CD8-positive, alpha-beta memory T cell (primary cell): ENCODE results near the gene VPS39. TPM values are rescaled to one million over a fixed set of nuclear protein-coding genes. Genes with fewer than 3 reads are reported as not detected.

Source experiments
- CTCF ChIA-PET: fragments of 350-600 bp; sonication (Branson Sonifier 250); formaldehyde crosslinking; loops from one replicate; lab custom pipeline; 2021; ENCODE audit warnings: antibody characterized with exemption; lab: Charles Lee
- POLR2A ChIA-PET: fragments of 350-600 bp; sonication (Branson Sonifier 250); formaldehyde crosslinking; loops from one replicate; lab custom pipeline; 2021; ENCODE audit warnings: antibody characterized with exemption; lab: Charles Lee
- DNase-seq, 5 donors: peaks; one replicate each; pipeline versions ENCODE4 v3.0.0 to v3.0.0-alpha.2; 2020 to 2022; ENCODE audit warnings: mixed read lengths in 1 of 5
- H3K27ac ChIP-seq: one replicate; pipeline ENCODE4 v1.7.0; 2013; ENCODE audit warnings: low read depth, mild to moderate bottlenecking, low read length, moderate library complexity
- H3K27me3 ChIP-seq: 2 replicates; pipeline ENCODE4 v1.7.0; 2013; ENCODE audit warnings: low read length, mild to moderate bottlenecking; ENCODE audit not compliant: insufficient read depth, poor library complexity, severe bottlenecking
- H3K36me3 ChIP-seq: 2 replicates; pipeline ENCODE4 v1.7.0; 2013; ENCODE audit warnings: mild to moderate bottlenecking, low read length, moderate library complexity; ENCODE audit not compliant: insufficient read depth
- H3K4me1 ChIP-seq: 2 replicates; pipeline ENCODE4 v1.7.0; 2013; ENCODE audit warnings: mild to moderate bottlenecking, low read length, moderate library complexity; ENCODE audit not compliant: insufficient read depth
- H3K4me3 ChIP-seq: 2 replicates; pipeline ENCODE4 v1.7.0; 2013; ENCODE audit warnings: mild to moderate bottlenecking, low read length
- H3K9me3 ChIP-seq: 2 replicates; pipeline ENCODE4 v1.7.0; 2013; ENCODE audit warnings: mild to moderate bottlenecking, low read length
- H3K27ac Mint-ChIP-seq, 8 donors: one replicate each; pipeline ENCODE4 v1.8.0; 2020 to 2021; ENCODE audit warnings: mixed read lengths in 8 of 8, mild to moderate bottlenecking in 6 of 8, inconsistent platforms in 3 of 8, moderate library complexity in 3 of 8
- H3K27me3 Mint-ChIP-seq, 2 donors: one replicate each; pipeline ENCODE4 v1.8.0; 2020 to 2021; ENCODE audit warnings: mixed read lengths in 2 of 2, mild to moderate bottlenecking in 1 of 2, moderate library complexity in 1 of 2
- H3K36me3 Mint-ChIP-seq, 3 donors: one replicate each; pipeline ENCODE4 v1.8.0; 2020 to 2021; ENCODE audit warnings: mixed read lengths in 3 of 3, inconsistent platforms in 1 of 3, mild to moderate bottlenecking in 1 of 3
- H3K4me1 Mint-ChIP-seq, 3 donors: one replicate each; pipeline ENCODE4 v1.8.0; 2020 to 2021; ENCODE audit warnings: mixed read lengths in 3 of 3, inconsistent platforms in 1 of 3, mild to moderate bottlenecking in 1 of 3
- H3K4me3 Mint-ChIP-seq, 7 donors: one replicate each; pipeline ENCODE4 v1.8.0; 2020 to 2021; ENCODE audit warnings: mixed read lengths in 7 of 7, mild to moderate bottlenecking in 6 of 7, moderate library complexity in 4 of 7, inconsistent platforms in 2 of 7
- H3K9me3 Mint-ChIP-seq, 5 donors: one replicate each; pipeline ENCODE4 v1.8.0; 2020 to 2022; ENCODE audit warnings: mixed read lengths in 5 of 5, mild to moderate bottlenecking in 3 of 5, moderate library complexity in 2 of 5, inconsistent platforms in 1 of 5
- polyA plus RNA-seq: library from polyadenylated mRNA; unstranded; fragments of 300-500 nt; fragmentation: Illumina TruSeq; gene quantifications from one replicate; pipeline ENCODE4 v1.2.3, GENCODE V29; 2021
- total RNA-seq, 2 experiments: library from RNA; stranded (reverse); gene quantifications; one replicate each; pipeline ENCODE4 v1.2.3, GENCODE V29; 2021

The VPS39 gene
- total and polyA plus RNA-seq, 3 experiments from 2014 or later = 39.2 to 49.2 (median 45.5) TPM

GRCh38 chr15:42182328-42182886 is 25.7 kb downstream of the VPS39 start:
- no peak for DNase-seq
- Histone ChIP-seq H3K4me1 (no peaks in the 10 kb centered on the region), H3K4me3 (no peak overlapping the region), H3K9me3 (no peaks in the 10 kb centered on the region), H3K36me3 (peaks cover 52% of the 10 kb centered on the region), H3K27me3 (no peaks in the 10 kb centered on the region), H3K27ac (no peak overlapping the region)
- CTCF ChIA-PET = no interaction called here
- POLR2A ChIA-PET = no interaction called here
- Mint-ChIP-seq H3K9me3 (no peaks in the 10 kb centered on the region), H3K27me3 (no peaks in the 10 kb centered on the region), H3K27ac (peak overlapping the region in 1 of 8 donors; percentile 60), H3K4me1 (no peaks in the 10 kb centered on the region), H3K36me3 (peaks cover 20 to 87% (median 36%) of the 10 kb centered on the region in 3 donors), H3K4me3 (no peak overlapping the region)

- POLR2A ChIA-PET = no interaction called here
- H3K9me3 ChIP-seq = no peaks in the 10 kb centered on the region
- CTCF ChIA-PET = no interaction called here
- H3K4me3 Mint-ChIP-seq = no peak overlapping the region
- no peak overlapping the region for H3K27ac ChIP-seq
- peaks cover 8 to 84% (median 24%) of the 10 kb centered on the region in 3 donors for H3K36me3 Mint-ChIP-seq
- H3K9me3 Mint-ChIP-seq = no peaks in the 10 kb centered on the region
- no peaks in the 10 kb centered on the region for H3K27me3 Mint-ChIP-seq
- H3K27ac Mint-ChIP-seq = peak overlapping the region in 1 of 8 donors; percentile 17
- no peak overlapping the region for H3K4me3 ChIP-seq
- H3K4me1 Mint-ChIP-seq = peaks cover 0 to 2% (median 0%) of the 10 kb centered on the region in 3 donors
- no peaks in the 10 kb centered on the region for H3K4me1 ChIP-seq
- peaks cover 39% of the 10 kb centered on the region for H3K36me3 ChIP-seq
- no peak for DNase-seq
- H3K27me3 ChIP-seq = no peaks in the 10 kb centered on the region
Measured at GRCh38 chr15:42178056-42178455, 30.0 kb downstream of the VPS39 start.

GRCh38 chr15:42175671-42176070 is 32.4 kb downstream of the VPS39 start:
- peaks cover 51% of the 10 kb centered on the region for H3K36me3 ChIP-seq
- no peak for DNase-seq
- H3K4me3 Mint-ChIP-seq = no peak overlapping the region
- peaks cover 0 to 8% (median 7%) of the 10 kb centered on the region in 3 donors for H3K4me1 Mint-ChIP-seq
- no peak overlapping the region for H3K4me3 ChIP-seq
- CTCF ChIA-PET = no interaction called here
- H3K27me3 ChIP-seq = no peaks in the 10 kb centered on the region
- H3K9me3 ChIP-seq = no peaks in the 10 kb centered on the region
- peak overlapping the region in 2 of 8 donors; percentile 15 to 30 for H3K27ac Mint-ChIP-seq
- no peaks in the 10 kb centered on the region for H3K27me3 Mint-ChIP-seq
- peaks cover 16 to 87% (median 28%) of the 10 kb centered on the region in 3 donors for H3K36me3 Mint-ChIP-seq
- POLR2A ChIA-PET = no interaction called here
- H3K9me3 Mint-ChIP-seq = no peaks in the 10 kb centered on the region
- no peak overlapping the region for H3K27ac ChIP-seq
- no peaks in the 10 kb centered on the region for H3K4me1 ChIP-seq

GRCh38 chr15:42172475-42172874 is 35.6 kb downstream of the VPS39 start:
- no peak overlapping the region for H3K27ac ChIP-seq
- H3K36me3 Mint-ChIP-seq = peaks cover 9 to 89% (median 31%) of the 10 kb centered on the region in 3 donors
- ChIA-PET CTCF (no interaction called here), POLR2A (no interaction called here)
- no peaks in the 10 kb centered on the region for H3K4me1 ChIP-seq
- H3K9me3 ChIP-seq = no peaks in the 10 kb centered on the region
- H3K27me3 Mint-ChIP-seq = no peaks in the 10 kb centered on the region
- peak overlapping the region in 3 of 8 donors; percentile 27 to 68 (median 56) for H3K27ac Mint-ChIP-seq
- no peaks in the 10 kb centered on the region for H3K27me3 ChIP-seq
- H3K4me3 Mint-ChIP-seq = no peak overlapping the region
- DNase-seq = no peak
- no peaks in the 10 kb centered on the region for H3K9me3 Mint-ChIP-seq
- H3K4me1 Mint-ChIP-seq = peaks cover 0 to 8% (median 7%) of the 10 kb centered on the region in 3 donors
- H3K36me3 ChIP-seq = peaks cover 58% of the 10 kb centered on the region
- no peak overlapping the region for H3K4me3 ChIP-seq

GRCh38 chr15:42171795-42172194 is 36.3 kb downstream of the VPS39 start:
- Histone ChIP-seq H3K27me3 (no peaks in the 10 kb centered on the region), H3K4me3 (no peak overlapping the region), H3K4me1 (no peaks in the 10 kb centered on the region), H3K36me3 (peaks cover 60% of the 10 kb centered on the region), H3K27ac (no peak overlapping the region), H3K9me3 (no peaks in the 10 kb centered on the region)
- no peak for DNase-seq
- H3K4me3 Mint-ChIP-seq = no peak overlapping the region
- CTCF ChIA-PET = no interaction called here
- H3K27me3 Mint-ChIP-seq = no peaks in the 10 kb centered on the region
- H3K36me3 Mint-ChIP-seq = peaks cover 9 to 89% (median 35%) of the 10 kb centered on the region in 3 donors
- POLR2A ChIA-PET = no interaction called here
- peak overlapping the region in 6 of 8 donors; percentile 27 to 93 (median 57) for H3K27ac Mint-ChIP-seq
- H3K4me1 Mint-ChIP-seq = peaks cover 0 to 8% (median 5%) of the 10 kb centered on the region in 3 donors
- no peaks in the 10 kb centered on the region for H3K9me3 Mint-ChIP-seq

- POLR2A ChIA-PET = no interaction called here
- no peaks in the 10 kb centered on the region for H3K9me3 Mint-ChIP-seq
Measured at GRCh38 chr15:42171122-42171521, 37.0 kb downstream of the VPS39 start.

GRCh38 chr15:42166225-42166940 is 41.7 kb downstream of the VPS39 start:
- no peak overlapping the region for H3K4me3 Mint-ChIP-seq
- H3K9me3 ChIP-seq = no peaks in the 10 kb centered on the region
- H3K4me1 Mint-ChIP-seq = peaks cover 0 to under 1% (median under 1%) of the 10 kb centered on the region in 3 donors
- no peak overlapping the region for H3K4me3 ChIP-seq
- H3K27me3 Mint-ChIP-seq = no peaks in the 10 kb centered on the region
- peaks cover 8 to 94% (median 37%) of the 10 kb centered on the region in 3 donors for H3K36me3 Mint-ChIP-seq
- peaks cover 84% of the 10 kb centered on the region for H3K36me3 ChIP-seq
- CTCF ChIA-PET = no interaction called here
- POLR2A ChIA-PET = no interaction called here
- H3K27me3 ChIP-seq = no peaks in the 10 kb centered on the region
- no peak for DNase-seq
- H3K27ac ChIP-seq = no peak overlapping the region
- no peaks in the 10 kb centered on the region for H3K9me3 Mint-ChIP-seq
- peak overlapping the region in 2 of 8 donors; percentile 29 to 71 for H3K27ac Mint-ChIP-seq
- H3K4me1 ChIP-seq = no peaks in the 10 kb centered on the region

More at GRCh38 chr15:42171122-42171521, 37.0 kb downstream of the VPS39 start:
- peaks cover 67% of the 10 kb centered on the region for H3K36me3 ChIP-seq
- H3K4me3 ChIP-seq = no peak overlapping the region
- peaks cover 0 to 8% (median 5%) of the 10 kb centered on the region in 3 donors for H3K4me1 Mint-ChIP-seq
- peak overlapping the region in 3 of 8 donors; percentile 17 to 93 (median 76) for H3K27ac Mint-ChIP-seq
- no peaks in the 10 kb centered on the region for H3K9me3 ChIP-seq
- no peaks in the 10 kb centered on the region for H3K27me3 Mint-ChIP-seq
- no peak for DNase-seq
- no peak overlapping the region for H3K4me3 Mint-ChIP-seq
- no peaks in the 10 kb centered on the region for H3K27me3 ChIP-seq
- H3K27ac ChIP-seq = no peak overlapping the region
- CTCF ChIA-PET = no interaction called here
- H3K4me1 ChIP-seq = no peaks in the 10 kb centered on the region
- H3K36me3 Mint-ChIP-seq = peaks cover 9 to 91% (median 35%) of the 10 kb centered on the region in 3 donors

GRCh38 chr15:42165106-42165505 is 43.0 kb downstream of the VPS39 start:
- Histone ChIP-seq H3K4me3 (no peak overlapping the region), H3K36me3 (peaks cover 86% of the 10 kb centered on the region), H3K9me3 (no peaks in the 10 kb centered on the region), H3K27me3 (no peaks in the 10 kb centered on the region), H3K27ac (no peak overlapping the region), H3K4me1 (no peaks in the 10 kb centered on the region)
- Mint-ChIP-seq H3K9me3 (no peaks in the 10 kb centered on the region), H3K36me3 (peaks cover 8 to 98% (median 38%) of the 10 kb centered on the region in 3 donors), H3K4me3 (no peak overlapping the region), H3K27me3 (no peaks in the 10 kb centered on the region), H3K4me1 (no peaks in the 10 kb centered on the region), H3K27ac (no peak overlapping the region)
- ChIA-PET CTCF (interaction anchor here (1.8 kb wide), 1 partner anchor 27 kb away, joined by 4 read pairs; no protein-coding TSS in a partner anchor), POLR2A (no interaction called here)
- no peak for DNase-seq
